PFSK-1 (cell line): ENCODE data around the gene CD96.

Experiments used
- POLR2AphosphoS5 ChIP-seq: IDR thresholded peaks from 2 replicates; pipeline ENCODE4 v1.6.1; 2012; ENCODE audit warnings: low read depth, mild to moderate bottlenecking, control low read depth, low read length, moderate library complexity
- SIN3A ChIP-seq: IDR thresholded peaks from 2 replicates; pipeline ENCODE4 v1.6.1; 2012; ENCODE audit warnings: mild to moderate bottlenecking, low read length, moderate library complexity, borderline replicate concordance; ENCODE audit not compliant: insufficient read depth

DNA sequence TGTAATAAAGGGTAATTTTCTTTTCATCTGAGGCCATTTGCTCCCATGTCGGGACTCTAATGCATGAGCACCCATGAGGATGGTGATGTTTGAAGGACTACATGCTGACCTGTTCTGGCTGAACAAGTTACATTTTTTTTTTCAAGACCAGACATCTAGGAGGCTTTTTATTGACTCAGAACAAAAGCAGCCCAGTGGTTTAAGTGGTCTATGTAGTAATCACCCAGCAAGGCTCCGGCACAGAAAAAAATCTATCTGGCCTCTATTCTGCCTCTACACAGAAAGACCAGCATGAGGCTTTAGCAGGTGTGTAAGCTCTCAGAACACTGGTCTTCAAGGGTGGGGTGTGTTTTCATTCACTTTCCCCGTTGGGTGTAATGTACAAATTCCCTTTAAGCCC, 148.2 kb downstream of the CD96 start:
- TF ChIP-seq POLR2AphosphoS5 (no peak), SIN3A (no peak)
